Measurements from ENCODE around the gene FAM81B.

FAM81B gene

DNA sequence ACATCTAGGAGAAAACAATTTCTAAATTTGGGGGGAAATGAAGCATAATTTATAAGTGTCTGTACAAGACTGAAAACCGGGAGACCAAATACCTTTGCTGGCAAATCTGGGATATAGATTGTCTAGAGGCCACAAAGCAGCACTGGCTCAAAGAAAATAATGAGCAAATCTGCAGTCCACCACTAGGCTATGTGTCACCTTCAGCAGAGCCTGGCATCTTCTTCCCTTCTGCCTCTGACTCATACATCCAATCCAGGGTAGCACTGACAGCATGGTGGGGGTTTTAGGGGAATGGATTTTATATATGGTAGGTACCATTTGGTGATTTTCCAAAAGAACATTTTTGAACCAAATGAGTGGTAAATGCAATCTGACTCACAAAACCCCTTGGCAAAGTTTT lies 12.8 kb downstream of the FAM81B start:
- no peak for DNase-seq

DNA sequence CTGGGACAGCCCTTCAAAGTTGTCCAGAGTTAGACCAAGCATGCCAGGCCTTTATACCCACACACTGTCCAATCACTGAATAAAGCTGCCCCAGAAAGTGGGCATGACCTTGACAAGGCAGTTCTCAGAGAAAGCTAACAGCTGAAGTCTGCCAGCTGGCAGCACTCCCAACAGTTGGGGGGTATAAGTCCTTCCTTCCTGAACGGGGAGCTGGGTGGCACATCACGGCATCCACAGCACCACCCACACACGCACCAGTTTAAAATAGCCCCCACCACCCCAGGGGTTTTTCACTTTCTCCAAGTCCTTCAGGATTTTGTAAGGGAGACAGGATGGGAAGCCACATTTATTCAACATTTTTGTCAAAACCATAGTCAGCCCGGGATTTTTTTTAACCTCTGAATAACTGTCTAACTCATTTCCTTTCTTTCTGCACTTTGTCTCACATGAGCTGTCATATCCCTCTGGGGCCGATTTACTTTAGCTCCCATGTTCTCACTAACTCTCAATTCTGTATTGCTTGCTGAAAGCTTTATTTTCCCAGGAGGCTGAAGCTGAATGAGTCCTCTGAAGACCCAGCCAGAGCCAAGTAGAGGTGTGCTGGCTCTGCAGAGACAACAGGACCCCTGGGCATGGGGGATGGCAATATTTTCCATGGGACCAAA lies 15.4 kb downstream of the FAM81B start:
- DNase-seq: no peak

DNA sequence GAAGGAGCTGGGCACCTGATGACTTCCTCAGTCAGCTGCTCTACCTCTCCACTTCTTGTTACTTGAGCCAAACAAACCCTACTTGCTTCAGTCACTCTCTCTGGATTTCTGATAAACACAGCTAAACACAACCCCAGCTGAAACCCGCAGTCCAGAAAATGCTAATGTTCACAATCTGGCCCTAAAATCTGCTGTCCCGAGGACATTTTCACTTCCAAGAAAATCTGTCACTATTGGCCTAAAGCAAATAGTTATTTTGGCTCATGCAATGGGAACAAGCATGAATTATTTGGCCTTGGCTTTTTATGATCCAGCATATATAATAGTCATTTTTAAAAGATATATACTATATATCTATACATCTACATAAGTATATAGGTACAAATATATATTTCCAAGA lies 19.1 kb downstream of the FAM81B start:
- no peak for DNase-seq

DNA sequence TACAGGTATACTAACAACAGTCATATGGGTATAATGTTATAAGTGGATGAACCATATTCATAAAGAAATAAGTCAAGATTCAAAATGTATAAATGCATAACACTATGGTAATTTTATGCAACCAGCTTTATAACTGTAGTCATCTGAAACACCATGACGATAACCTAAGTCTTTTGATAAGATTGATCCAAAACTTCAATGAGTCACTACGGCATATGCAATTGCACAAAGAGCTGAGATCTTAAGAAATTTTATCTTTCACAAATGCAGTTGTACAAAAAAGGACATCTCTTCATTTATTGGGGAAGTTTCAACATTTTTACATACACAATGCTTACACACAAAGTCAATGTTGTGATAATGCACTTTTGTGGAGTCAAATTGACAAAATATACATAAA lies 20.3 kb downstream of the FAM81B start:
- DNase-seq: no peak

DNA sequence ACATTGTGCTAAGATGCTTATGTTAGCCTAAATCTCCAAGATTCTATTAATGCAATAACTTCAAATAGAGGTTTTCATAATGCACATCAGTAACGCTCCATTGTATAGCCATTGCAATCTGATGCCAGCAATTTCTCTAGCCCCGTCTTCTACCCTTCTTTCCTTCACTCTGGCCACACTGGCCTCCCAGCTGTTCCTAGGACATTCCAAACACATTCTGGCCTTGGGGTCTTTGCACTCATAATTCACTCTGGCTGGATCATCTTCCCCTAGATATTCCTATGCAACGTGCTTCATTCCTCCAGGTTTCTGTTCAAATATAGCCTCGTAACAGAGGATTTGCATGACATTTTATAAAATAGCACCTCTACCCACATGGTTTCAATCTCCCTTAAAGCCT lies 23.3 kb downstream of the FAM81B start:
- DNase-seq: no peak

DNA sequence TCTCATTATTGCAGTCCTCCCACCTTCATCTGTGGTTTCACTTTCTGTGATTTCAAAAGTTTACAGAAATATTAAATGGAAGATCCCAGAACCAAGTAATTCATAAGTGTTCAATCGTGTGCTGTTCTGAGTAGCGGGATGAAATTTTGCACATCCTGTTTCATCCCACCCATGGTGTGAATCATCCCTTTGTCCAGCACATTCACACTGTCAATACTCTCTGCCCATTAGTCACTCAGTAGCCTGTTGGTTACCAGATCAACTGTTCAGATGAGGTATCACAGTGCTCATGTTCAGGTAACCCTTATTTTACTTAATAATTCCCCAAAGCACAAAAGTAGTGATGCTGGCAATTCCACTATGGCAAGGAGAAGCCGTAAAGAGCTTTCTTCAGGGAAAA lies 26.8 kb downstream of the FAM81B start:
- DNase-seq: no peak

DNA sequence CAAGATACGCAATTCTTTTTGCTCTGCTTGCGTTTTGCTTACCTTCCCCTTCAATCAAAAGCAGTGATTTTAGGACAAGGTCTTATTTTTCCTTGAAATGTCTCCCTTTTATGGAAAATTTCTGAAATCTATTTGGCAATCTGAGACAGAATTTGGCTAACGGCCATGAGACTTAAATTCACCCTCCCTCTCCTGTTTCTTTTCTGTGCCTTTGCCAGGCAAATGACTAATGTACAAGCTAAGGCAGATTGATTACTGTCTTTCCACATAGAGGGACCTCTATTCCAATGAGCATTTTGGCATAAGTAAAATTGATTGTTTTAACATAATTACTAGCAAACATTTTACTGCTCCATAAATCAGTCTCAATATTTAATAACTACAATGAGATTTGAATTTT lies 31.7 kb downstream of the FAM81B start:
- DNase-seq: no peak

DNA sequence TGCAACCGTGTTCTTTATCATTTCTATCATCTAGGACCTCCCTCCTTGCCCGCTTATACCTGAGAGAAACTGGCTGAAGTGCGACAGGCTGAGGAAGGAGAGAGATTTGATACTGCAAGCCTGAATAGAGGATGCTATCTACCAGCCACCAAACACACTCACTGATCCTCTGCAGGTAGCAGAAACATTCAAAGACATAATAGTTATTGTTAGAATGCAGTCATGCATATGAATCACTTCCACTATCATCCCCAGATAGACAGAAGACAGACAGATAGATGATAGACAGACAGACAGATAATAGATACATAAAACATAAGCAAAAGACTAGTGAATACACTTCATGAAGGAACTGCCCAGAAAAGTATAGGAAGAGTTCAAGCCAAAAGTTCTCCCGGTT lies 32.9 kb downstream of the FAM81B start:
- no peak for DNase-seq

DNA sequence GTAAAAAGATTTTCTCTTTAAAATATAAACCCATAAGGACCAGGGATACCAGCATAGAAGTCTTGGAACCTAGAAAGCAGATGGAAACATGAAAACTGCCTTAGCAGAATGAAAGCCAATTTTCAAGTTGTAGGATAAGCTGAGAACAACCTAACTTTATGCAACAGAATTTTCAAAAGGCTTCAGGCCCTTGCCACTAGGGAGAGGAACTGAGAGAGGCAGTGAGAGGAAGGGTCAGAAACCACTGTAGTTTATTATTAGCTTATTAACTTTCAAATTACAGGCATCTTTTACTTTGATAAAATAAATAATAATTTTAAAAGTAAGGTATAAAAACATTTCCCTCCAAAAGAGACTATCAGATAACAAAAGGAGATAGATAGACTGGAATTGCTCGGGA lies 33.4 kb downstream of the FAM81B start:
- no peak for DNase-seq

DNA sequence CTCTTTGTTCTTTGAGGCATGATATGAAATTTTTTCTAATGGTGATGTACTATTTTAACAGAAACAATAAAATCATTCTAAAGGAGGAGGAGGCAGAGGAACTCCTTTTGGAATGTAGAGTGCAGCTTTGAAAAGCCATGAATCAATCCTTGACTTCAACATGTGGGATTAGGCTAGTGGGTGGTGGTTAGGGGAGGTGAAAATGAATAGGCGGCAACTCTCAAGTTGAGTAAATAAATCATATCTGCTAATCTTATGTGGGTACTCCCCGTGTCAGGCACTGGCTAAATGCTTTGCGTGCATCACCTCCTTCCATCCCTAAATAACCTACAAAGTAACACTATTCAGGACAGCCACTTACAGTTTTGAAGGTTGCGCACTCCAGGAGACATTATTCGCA lies 35.1 kb downstream of the FAM81B start:
- no peak for DNase-seq

DNA sequence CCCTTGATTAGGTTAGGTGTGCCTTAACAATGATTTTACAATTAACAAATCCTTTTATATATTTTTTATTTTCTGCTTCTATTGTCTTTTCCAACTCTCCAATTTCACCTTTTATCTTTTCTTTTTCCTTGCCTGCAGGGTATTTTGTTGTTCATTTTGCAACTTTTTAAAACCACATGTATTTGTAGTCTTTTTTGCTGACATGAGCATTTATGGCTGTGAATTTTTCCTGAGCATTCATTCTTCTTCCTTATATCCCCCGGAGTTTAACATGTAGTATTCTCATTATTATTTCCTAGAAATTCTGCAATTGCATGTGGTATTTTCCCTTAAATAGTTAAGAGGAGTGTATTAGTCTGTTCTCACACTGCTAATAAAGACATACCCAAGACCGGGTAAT lies 41.6 kb downstream of the FAM81B start:
- DNase-seq: no peak

DNA sequence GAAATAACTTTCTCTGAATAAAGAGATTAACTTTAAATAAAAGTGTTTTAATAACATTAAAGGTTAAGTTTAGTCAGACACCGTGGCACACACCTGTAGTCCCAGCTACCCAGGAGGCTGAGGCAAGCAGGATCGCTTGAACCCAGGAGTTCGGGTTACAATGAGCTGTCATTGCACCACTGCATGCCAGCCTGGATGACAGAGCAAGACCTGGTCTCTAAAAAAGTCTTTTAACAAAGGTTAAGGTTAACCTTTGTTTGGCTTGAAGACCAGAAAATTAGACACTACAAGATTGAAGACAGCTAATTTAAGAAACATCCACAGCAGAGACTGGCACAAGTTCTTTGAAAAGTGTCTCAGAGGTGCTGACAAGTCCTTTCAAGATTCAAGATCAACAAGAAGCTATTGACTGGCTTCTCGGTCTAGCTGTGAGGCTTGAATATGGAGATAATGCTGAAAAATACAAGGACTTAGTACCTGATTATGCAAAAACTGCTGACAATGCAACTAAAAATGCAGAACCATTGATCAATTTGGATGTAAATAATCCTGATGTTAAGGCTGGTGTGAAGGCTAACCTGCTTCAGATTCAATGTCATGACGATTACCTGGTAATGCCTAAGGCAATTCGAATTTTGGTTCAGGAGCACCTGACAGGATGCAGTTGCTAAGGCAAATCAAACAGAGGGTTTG lies 48.8 kb downstream of the FAM81B start:
- no peak for DNase-seq

DNA sequence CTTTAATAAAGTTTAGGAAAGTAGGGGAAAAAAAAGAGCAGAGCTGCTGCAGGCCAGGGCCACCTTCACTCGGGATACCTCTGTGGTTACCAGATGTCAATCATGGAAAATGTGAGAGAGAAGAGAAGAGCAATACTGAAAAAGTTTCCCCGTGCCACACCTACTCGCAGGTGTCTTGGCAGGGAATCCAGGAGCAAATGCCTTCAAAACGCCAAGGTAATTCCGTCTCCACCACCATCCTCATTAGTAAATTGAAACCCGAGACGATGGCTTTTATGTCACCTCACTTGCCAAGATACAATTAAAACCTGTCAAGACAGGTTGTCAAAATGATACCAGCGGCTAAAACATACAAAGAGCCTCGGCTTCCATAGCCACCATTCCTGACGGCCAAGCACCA lies 49.7 kb downstream of the FAM81B start:
- no peak for DNase-seq

DNA sequence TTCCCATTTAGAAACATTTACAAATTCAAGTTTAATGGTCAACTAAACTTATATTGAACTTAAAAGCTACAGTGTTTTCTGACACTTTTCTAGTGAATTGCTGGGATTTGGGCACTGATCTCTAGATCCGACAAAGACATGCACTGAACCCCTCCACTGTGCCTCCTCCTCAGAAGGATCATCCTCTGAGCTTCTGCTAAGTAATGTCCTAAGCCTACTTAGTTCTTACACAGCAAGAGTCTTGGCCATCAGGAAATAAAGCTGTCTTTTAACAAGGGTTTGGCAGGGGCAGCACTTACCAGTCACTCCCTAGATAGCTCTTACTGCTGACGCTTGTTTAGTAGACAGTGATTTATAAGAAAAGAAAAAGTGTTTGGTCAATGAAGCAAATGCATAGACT lies 50.5 kb downstream of the FAM81B start:
- DNase-seq: no peak

DNA sequence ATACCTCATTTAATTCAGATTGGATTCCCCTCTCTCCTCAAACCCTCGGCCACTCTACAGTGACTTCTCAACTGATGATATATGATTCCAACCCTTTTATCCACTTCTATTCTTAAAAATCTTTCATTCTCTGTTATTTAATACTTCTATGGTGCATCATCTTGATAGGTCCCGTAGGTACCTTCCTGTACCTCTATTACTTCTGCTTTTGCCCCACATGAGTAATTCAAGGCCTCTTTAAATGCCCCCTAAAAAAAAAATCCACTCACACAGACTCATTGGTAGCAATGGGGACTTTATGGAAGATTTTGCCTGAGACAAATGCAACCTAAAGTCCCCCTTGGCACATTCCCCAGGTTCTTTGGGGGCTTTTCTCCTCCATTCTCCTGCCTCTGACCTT lies 54.3 kb downstream of the FAM81B start:
- DNase-seq: no peak

DNA sequence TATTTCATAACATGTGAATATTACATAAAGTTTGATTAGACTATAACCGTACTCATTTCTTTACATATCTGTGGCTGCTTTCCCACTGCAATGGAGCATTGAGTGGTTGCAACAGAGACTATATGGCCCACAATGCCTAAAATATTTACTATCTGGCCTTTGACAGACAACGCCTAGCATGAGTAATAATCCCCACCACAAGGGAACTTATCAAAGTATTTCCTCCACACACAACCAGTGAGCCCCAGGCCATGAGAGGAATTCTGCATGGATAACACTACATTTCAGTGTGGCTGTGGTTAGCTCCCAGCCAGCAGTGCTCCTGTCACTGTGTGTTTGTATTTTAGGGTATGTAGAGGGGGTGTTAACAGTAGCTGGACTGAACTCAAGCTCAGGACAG lies 54.8 kb downstream of the FAM81B start:
- DNase-seq: peak; percentile 43

DNA sequence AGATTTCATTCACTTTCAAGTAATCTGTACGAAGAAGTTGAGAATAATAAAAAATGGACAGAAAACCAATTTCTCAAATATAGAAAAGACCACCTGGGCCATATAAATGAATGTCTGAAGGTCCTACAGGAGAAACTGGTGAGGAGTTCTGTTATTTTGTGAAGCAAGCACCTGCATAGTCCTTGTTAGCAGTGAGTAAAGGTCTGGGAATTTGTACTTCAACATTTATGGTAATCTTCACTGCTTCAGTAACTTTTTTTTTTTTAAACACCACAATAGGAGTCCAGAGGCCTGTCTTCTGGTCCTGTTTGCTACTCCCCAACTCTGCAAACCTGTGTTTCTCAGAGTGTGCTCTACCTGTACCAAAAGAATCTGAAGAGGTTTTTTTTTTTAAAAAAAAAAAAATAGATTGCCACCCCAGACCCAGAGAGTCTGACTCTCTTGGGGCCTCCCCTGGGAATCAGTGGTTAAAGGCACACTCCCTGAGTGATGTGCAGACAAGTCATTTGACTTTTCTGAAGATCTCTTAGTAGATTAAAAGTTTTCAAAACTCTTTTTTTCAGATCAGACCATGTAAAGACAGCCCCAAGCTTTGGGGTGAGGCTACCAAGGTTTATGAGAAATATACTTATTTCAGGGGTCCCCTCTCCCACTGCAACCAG lies 55.5 kb downstream of the FAM81B start:
- DNase-seq: no peak

DNA sequence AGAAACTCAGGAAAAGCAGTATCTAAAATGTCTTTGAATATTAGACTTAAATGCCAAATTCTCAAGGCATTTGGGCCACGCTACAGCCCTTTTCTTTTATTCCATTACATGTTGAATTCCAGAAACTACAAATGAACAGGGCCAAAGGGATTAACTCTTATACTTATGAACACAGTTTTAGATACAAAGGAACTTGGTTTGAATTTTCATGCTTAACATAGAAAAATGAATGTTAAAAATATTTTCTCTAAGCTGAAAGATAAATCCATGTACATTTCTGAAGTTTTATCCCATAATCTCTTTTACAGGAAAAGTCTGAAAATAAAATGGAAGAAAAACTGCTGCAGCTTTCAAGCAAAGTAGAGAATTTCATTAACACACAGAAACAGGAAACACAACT lies 56.8 kb downstream of the FAM81B start:
- DNase-seq: no peak

DNA sequence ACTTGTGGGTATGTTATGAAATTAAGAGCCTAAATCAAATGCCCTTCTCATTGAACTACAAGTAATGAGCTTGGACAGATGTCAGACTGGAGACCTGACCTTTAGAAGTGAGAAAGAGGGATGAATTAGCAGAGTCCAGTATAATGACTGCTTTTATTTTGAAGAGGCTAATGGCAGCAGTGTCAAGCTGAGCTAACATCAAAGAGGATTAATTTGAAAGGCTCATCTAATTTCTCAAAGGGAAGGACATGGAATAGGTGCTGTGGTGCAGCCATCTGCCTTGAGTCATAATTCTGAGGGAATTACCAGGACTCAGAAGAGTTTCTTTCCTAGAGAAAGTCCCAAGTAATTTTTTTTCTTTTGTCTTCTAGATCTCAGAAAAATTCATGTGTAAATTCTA lies 57.6 kb downstream of the FAM81B start:
- no peak for DNase-seq

DNA sequence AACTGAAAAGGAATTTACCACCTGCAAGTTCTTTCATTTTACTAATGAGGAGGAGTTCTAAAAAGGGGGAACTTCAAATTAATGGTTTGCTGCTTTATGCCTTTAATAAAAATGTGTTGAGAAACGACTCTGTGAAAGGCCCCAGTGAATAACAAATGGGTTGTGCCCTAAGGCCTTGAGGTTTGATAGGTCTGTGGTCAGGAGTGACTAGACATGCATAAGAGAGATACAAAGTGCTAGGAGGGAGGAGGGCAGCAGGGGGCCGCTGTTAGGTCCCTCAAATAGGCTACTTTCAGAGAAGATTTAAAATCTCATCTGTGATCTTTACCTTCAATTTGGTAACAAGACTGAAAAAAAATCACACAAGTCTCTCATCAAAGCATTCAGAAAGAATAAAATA lies 58.3 kb downstream of the FAM81B start:
- DNase-seq: no peak

DNA sequence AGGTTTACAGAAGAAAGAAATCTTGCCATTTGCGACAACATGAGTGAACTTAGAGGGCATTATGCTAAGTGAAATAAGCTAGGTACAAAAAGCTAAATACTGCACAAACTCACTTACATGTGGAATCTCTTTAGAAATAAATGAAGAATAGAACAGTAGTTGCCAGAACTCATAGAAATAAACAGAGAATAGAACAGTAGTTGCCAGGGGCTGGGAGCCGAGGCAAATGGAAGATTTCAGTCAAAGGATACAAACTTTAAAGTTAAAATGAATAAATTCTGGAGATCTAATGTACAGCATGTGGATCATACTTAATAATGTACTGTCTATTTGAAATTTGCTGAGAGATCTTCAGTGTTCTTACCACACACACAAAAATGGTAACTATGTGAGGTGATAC lies 63.4 kb downstream of the FAM81B start:
- no peak for DNase-seq

DNA sequence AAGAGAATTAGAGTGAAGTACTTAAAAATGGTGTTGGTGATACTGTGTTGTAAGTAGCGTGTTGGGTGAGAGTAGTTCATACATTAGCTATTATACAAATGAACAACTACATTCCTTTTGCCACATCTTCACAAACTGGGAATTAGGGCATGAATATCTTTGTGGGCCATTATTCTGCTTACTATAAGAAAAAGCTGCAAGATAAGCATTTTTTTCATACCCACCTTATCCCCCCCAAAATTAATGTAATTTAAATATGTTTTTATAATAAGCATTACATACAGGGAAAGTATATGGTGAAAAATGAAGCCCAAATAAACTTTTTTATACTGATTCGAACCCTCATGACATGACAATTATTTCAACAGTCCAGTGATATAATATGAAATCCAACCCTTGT lies 69.5 kb downstream of the FAM81B start:
- no peak for DNase-seq

DNA sequence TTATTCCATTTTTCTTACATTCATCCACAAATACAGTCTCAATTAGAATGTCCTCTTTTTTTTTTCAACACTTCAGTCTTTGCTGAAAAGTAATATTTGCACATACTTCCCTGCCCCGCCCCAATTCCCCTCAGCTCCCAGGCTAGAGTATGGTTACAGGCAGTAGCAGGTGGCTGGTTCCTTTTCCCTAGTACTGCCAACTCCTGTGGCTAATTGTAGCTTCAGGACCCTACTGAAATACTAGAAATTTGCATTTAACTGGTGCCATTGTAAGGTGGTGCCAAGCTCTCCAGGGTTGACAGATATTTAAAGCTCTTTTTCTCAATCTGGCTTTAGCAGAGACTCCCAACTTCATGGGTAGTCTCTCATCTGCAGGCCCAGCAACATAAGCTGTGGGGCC lies 80.3 kb downstream of the FAM81B start:
- no peak for DNase-seq

DNA sequence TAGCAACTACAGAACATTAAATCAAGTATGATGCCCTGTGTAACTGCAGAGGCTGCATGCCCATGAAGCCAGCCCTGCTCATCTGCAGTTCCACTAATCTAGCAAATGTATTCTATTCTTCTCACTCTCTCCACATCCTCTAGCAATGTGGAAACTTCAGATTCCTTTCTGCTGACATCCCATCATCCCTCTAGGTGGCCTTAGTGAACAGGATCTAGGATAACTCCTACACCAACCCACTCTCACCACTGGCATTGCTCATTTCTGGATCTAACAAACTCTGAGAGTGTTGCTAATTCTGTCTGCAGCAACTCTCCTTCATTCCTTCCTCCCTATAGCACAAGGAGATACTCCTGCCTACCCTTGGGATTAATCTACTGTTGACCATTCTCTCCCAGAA lies 80.8 kb downstream of the FAM81B start:
- no peak for DNase-seq

DNA sequence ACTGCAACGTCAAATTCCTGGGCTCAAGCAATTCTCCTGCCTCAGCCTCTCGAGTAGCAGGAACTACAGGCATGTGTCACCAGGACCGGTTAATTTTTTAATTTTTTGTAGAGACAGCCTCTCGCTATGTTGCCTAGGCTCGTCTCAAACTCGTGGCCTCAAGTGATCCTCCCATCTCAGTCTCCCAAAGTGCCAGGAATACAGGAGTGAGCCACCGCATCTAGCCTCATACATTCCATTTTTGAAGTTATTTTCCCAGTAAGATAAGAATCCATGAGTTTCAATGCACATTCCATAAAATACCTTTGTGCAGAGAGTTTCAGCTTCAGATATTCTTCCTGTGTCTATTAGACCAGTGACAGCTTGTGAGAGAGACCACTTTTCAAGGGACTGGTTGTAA lies 93.3 kb downstream of the FAM81B start:
- no peak for DNase-seq
